Measurements from ENCODE around the gene MAG.

MAG gene

GRCh38 chr19:35305181-35305580, 13.2 kb downstream of the MAG start:
- Histone ChIP-seq H3K4me3 (ENCODE audit: low read length) (no peak overlapping the region), H3K27me3 (ENCODE audit: control insufficient read depth, insufficient read depth, low read length) (peaks cover 28% of the 10 kb centered on the region), H3K4me1 (ENCODE audit: control insufficient read depth, insufficient read depth, low read length) (no peaks in the 10 kb centered on the region), H3K4me2 (ENCODE audit: low read length) (no peak overlapping the region), H3K36me3 (ENCODE audit: insufficient read depth, low read length) (no peaks in the 10 kb centered on the region), H3K9me3 (replicated peaks; ENCODE audit: low read length) (no peaks in the 10 kb centered on the region), H3K9ac (ENCODE audit: low read depth, low read length) (no peak overlapping the region)

GRCh38 chr19:35306473-35307246, 14.7 kb downstream of the MAG start:
- Histone ChIP-seq H3K27me3 (ENCODE audit: control insufficient read depth, insufficient read depth, low read length) (peaks cover 30% of the 10 kb centered on the region), H3K4me2 (ENCODE audit: low read length) (no peak overlapping the region), H3K4me1 (ENCODE audit: control insufficient read depth, insufficient read depth, low read length) (no peaks in the 10 kb centered on the region), H3K4me3 (ENCODE audit: low read length) (no peak overlapping the region), H3K9ac (ENCODE audit: low read depth, low read length) (no peak overlapping the region), H3K9me3 (replicated peaks; ENCODE audit: low read length) (no peaks in the 10 kb centered on the region), H3K36me3 (ENCODE audit: insufficient read depth, low read length) (no peaks in the 10 kb centered on the region)

DNA sequence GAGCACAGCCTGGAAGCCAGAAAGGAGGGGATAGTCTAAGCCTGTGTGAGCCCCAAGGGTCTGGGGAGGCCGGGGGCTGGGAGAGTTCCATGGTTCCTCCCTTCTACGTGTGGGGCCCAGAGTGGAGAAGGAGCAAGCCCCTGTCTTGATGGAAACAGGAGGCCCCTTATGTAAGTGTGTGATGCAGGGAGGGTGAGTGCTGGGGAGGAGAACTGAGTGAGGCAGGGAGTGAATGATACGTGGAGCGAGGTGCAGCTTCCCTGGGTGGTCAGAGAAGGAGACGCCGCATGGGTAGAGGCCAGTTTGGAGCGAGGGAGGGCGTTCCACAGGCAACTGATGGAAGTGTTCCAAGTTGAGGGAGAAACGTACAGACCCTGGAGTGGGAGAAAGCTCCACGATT, 16.0 kb downstream of the MAG start:
- no peaks in the 10 kb centered on the region for H3K36me3 ChIP-seq (ENCODE audit: insufficient read depth, low read length)
- no peak overlapping the region for H3K4me3 ChIP-seq (ENCODE audit: low read length)
- H3K9me3 ChIP-seq (replicated peaks; ENCODE audit: low read length), result no peaks in the 10 kb centered on the region
- H3K27me3 ChIP-seq (ENCODE audit: control insufficient read depth, insufficient read depth, low read length), result peaks cover 24% of the 10 kb centered on the region
- H3K4me2 ChIP-seq (ENCODE audit: low read length), result no peak overlapping the region
- H3K9ac ChIP-seq (ENCODE audit: low read depth, low read length), result no peak overlapping the region
- H3K4me1 ChIP-seq (ENCODE audit: control insufficient read depth, insufficient read depth, low read length), result no peaks in the 10 kb centered on the region

DNA sequence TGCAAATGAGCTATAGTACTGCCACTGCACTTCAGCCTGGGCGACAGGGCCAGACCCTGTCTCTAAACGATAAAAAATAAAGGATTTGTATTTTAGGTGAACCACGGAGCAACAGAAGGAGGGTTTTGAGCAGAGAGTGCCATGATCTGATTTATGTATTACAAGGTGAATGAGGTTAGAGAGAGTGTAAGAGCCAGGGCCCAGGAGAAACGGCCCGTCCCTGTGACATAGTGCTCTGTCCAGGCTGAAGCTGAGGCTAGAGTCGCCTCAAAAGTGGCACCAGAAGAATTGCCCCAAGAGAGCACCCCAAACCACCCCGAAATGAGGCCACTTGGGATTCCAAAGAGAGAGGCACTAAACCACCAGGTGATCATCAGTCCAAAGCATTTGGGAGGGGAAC, 16.9 kb downstream of the MAG start:
- Histone ChIP-seq H3K4me2 (ENCODE audit: low read length) (no peak overlapping the region), H3K9me3 (replicated peaks; ENCODE audit: low read length) (no peaks in the 10 kb centered on the region), H3K9ac (ENCODE audit: low read depth, low read length) (no peak overlapping the region), H3K27me3 (ENCODE audit: control insufficient read depth, insufficient read depth, low read length) (peaks cover 19% of the 10 kb centered on the region), H3K36me3 (ENCODE audit: insufficient read depth, low read length) (no peaks in the 10 kb centered on the region), H3K4me1 (ENCODE audit: control insufficient read depth, insufficient read depth, low read length) (no peaks in the 10 kb centered on the region), H3K4me3 (ENCODE audit: low read length) (no peak overlapping the region)

- no peak overlapping the region for H3K9ac ChIP-seq (ENCODE audit: low read depth, low read length)
- no peaks in the 10 kb centered on the region for H3K9me3 ChIP-seq (replicated peaks; ENCODE audit: low read length)
- H3K27me3 ChIP-seq (ENCODE audit: control insufficient read depth, insufficient read depth, low read length), result peaks cover 19% of the 10 kb centered on the region
- H3K4me3 ChIP-seq (ENCODE audit: low read length), result no peak overlapping the region
- H3K4me1 ChIP-seq (ENCODE audit: control insufficient read depth, insufficient read depth, low read length), result no peaks in the 10 kb centered on the region
- H3K36me3 ChIP-seq (ENCODE audit: insufficient read depth, low read length), result no peaks in the 10 kb centered on the region
- H3K4me2 ChIP-seq (ENCODE audit: low read length), result no peak overlapping the region
Measured at GRCh38 chr19:35309481-35310279, 17.7 kb downstream of the MAG start.

GRCh38 chr19:35310331-35310730, 18.4 kb downstream of the MAG start:
- Histone ChIP-seq H3K9ac (ENCODE audit: low read depth, low read length) (no peak overlapping the region), H3K9me3 (replicated peaks; ENCODE audit: low read length) (no peaks in the 10 kb centered on the region), H3K4me1 (ENCODE audit: control insufficient read depth, insufficient read depth, low read length) (no peaks in the 10 kb centered on the region), H3K27me3 (ENCODE audit: control insufficient read depth, insufficient read depth, low read length) (peaks cover 19% of the 10 kb centered on the region), H3K4me2 (ENCODE audit: low read length) (no peak overlapping the region), H3K36me3 (ENCODE audit: insufficient read depth, low read length) (no peaks in the 10 kb centered on the region), H3K4me3 (ENCODE audit: low read length) (no peak overlapping the region)

- no peaks in the 10 kb centered on the region for H3K4me1 ChIP-seq (ENCODE audit: control insufficient read depth, insufficient read depth, low read length)
- no peak overlapping the region for H3K4me3 ChIP-seq (ENCODE audit: low read length)
- no peaks in the 10 kb centered on the region for H3K9me3 ChIP-seq (replicated peaks; ENCODE audit: low read length)
- H3K9ac ChIP-seq (ENCODE audit: low read depth, low read length), result no peak overlapping the region
- H3K4me2 ChIP-seq (ENCODE audit: low read length), result no peak overlapping the region
- no peaks in the 10 kb centered on the region for H3K36me3 ChIP-seq (ENCODE audit: insufficient read depth, low read length)
- H3K27me3 ChIP-seq (ENCODE audit: control insufficient read depth, insufficient read depth, low read length), result peaks cover 19% of the 10 kb centered on the region
Measured at GRCh38 chr19:35310811-35311465, 19.0 kb downstream of the MAG start.

GRCh38 chr19:35311901-35312665, 20.1 kb downstream of the MAG start:
- H3K4me3 ChIP-seq (ENCODE audit: low read length), result no peak overlapping the region
- H3K4me2 ChIP-seq (ENCODE audit: low read length), result no peak overlapping the region
- no peaks in the 10 kb centered on the region for H3K9me3 ChIP-seq (replicated peaks; ENCODE audit: low read length)
- no peak overlapping the region for H3K9ac ChIP-seq (ENCODE audit: low read depth, low read length)
- H3K36me3 ChIP-seq (ENCODE audit: insufficient read depth, low read length), result no peaks in the 10 kb centered on the region
- H3K4me1 ChIP-seq (ENCODE audit: control insufficient read depth, insufficient read depth, low read length), result no peaks in the 10 kb centered on the region
- peaks cover 19% of the 10 kb centered on the region for H3K27me3 ChIP-seq (ENCODE audit: control insufficient read depth, insufficient read depth, low read length)

GRCh38 chr19:35313587-35313986, 21.6 kb downstream of the MAG start:
- Histone ChIP-seq H3K27me3 (ENCODE audit: control insufficient read depth, insufficient read depth, low read length) (peaks cover 15% of the 10 kb centered on the region), H3K36me3 (ENCODE audit: insufficient read depth, low read length) (no peaks in the 10 kb centered on the region), H3K4me3 (ENCODE audit: low read length) (no peak overlapping the region), H3K4me2 (ENCODE audit: low read length) (no peak overlapping the region), H3K9ac (ENCODE audit: low read depth, low read length) (no peak overlapping the region), H3K4me1 (ENCODE audit: control insufficient read depth, insufficient read depth, low read length) (peaks cover 3% of the 10 kb centered on the region), H3K9me3 (replicated peaks; ENCODE audit: low read length) (no peaks in the 10 kb centered on the region)

GRCh38 chr19:35314031-35314430, 22.1 kb downstream of the MAG start:
- Histone ChIP-seq H3K27me3 (ENCODE audit: control insufficient read depth, insufficient read depth, low read length) (peaks cover 11% of the 10 kb centered on the region), H3K9ac (ENCODE audit: low read depth, low read length) (no peak overlapping the region), H3K36me3 (ENCODE audit: insufficient read depth, low read length) (no peaks in the 10 kb centered on the region), H3K4me3 (ENCODE audit: low read length) (no peak overlapping the region), H3K4me1 (ENCODE audit: control insufficient read depth, insufficient read depth, low read length) (peaks cover 7% of the 10 kb centered on the region), H3K4me2 (ENCODE audit: low read length) (no peak overlapping the region), H3K9me3 (replicated peaks; ENCODE audit: low read length) (no peaks in the 10 kb centered on the region)

DNA sequence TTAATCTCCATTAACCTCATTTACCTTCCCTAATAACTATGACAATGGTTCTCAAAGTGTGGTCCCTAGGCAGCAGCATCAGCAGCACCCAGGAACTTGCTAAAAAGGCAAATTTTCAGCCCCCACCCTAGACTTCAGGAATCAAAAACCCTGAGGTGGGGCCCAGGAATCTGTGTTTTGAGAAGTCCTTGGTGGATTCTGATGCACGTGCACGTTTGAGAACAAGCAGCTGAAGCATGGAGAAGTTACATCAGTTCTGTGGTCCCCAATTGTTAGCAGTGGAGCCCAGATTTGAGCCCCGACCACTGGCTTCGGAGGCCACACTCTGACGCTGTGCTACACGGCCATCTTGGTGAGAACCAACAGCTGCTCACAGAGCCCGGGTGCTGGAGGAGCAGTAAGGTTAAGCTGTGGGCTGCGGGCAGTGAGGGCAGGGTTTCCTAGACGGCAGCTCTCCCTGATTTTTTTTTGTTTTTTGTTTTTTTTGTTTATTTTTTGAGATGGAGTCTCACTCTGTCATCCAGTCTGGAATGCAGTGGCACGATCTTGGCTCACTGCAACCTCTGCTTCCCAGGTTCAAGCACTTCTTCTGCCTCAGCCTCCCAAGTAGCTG, 23.0 kb downstream of the MAG start:
- Histone ChIP-seq H3K27me3 (ENCODE audit: control insufficient read depth, insufficient read depth, low read length) (peaks cover 7% of the 10 kb centered on the region), H3K9me3 (replicated peaks; ENCODE audit: low read length) (no peaks in the 10 kb centered on the region), H3K4me2 (ENCODE audit: low read length) (no peak overlapping the region), H3K36me3 (ENCODE audit: insufficient read depth, low read length) (no peaks in the 10 kb centered on the region), H3K4me3 (ENCODE audit: low read length) (no peak overlapping the region), H3K4me1 (ENCODE audit: control insufficient read depth, insufficient read depth, low read length) (peaks cover 13% of the 10 kb centered on the region), H3K9ac (ENCODE audit: low read depth, low read length) (no peak overlapping the region)

Measured in skeletal muscle satellite cell (primary cell).